Measurements from ENCODE around the gene NEUROG1.
A peak's percentile ranks its signal among the peaks of the same experiment; 100 is the strongest.
"Not testable (repeated sequence)": the region's sequence is repeated elsewhere in the genome, so short reads cannot be mapped to it uniquely, and the experiment has no call there.

NEUROG1 gene

GRCh38 chr5:135502836-135503520 is 32.8 kb downstream of the NEUROG1 start:
- no peak for ATAC-seq (ENCODE audit: low read depth)
- Histone ChIP-seq H3K4me1 (ENCODE audit: insufficient read depth, poor library complexity, severe bottlenecking) (peaks cover 29% of the 10 kb centered on the region), H3K36me3 (ENCODE audit: low read depth) (no peaks in the 10 kb centered on the region), H3K27me3 (ENCODE audit: insufficient read depth, poor library complexity, severe bottlenecking) (no peaks in the 10 kb centered on the region), H3K27ac (ENCODE audit: poor library complexity, severe bottlenecking) (no peak overlapping the region), H3K4me3 (ENCODE audit: severe bottlenecking) (no peak overlapping the region), H3K9me3 (ENCODE audit: severe bottlenecking) (no peaks in the 10 kb centered on the region)
- TF ChIP-seq, protein P1, sequence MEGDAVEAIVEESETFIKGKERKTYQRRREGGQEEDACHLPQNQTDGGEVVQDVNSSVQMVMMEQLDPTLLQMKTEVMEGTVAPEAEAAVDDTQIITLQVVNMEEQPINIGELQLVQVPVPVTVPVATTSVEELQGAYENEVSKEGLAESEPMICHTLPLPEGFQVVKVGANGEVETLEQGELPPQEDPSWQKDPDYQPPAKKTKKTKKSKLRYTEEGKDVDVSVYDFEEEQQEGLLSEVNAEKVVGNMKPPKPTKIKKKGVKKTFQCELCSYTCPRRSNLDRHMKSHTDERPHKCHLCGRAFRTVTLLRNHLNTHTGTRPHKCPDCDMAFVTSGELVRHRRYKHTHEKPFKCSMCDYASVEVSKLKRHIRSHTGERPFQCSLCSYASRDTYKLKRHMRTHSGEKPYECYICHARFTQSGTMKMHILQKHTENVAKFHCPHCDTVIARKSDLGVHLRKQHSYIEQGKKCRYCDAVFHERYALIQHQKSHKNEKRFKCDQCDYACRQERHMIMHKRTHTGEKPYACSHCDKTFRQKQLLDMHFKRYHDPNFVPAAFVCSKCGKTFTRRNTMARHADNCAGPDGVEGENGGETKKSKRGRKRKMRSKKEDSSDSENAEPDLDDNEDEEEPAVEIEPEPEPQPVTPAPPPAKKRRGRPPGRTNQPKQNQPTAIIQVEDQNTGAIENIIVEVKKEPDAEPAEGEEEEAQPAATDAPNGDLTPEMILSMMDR (IDR thresholded peaks at IDR 0.05; ENCODE audit: poor library complexity, severe bottlenecking), result no peak
- peak; percentile 6 for DNase-seq (ENCODE audit: low spot score)

- no peak overlapping the region for H3K27ac ChIP-seq (ENCODE audit: poor library complexity, severe bottlenecking)
- no peaks in the 10 kb centered on the region for H3K9me3 ChIP-seq (ENCODE audit: severe bottlenecking)
- H3K4me1 ChIP-seq (ENCODE audit: insufficient read depth, poor library complexity, severe bottlenecking), result peaks cover 33% of the 10 kb centered on the region
- TF ChIP-seq, protein P1 (IDR thresholded peaks at IDR 0.05; ENCODE audit: poor library complexity, severe bottlenecking), result no peak
- H3K36me3 ChIP-seq (ENCODE audit: low read depth), result no peaks in the 10 kb centered on the region
- DNase-seq (ENCODE audit: low spot score) (peak; percentile 3), ATAC-seq (ENCODE audit: low read depth) (no peak)
- H3K27me3 ChIP-seq (ENCODE audit: insufficient read depth, poor library complexity, severe bottlenecking), result no peaks in the 10 kb centered on the region
- H3K4me3 ChIP-seq (ENCODE audit: severe bottlenecking), result no peak overlapping the region
These were observed 33.8 kb downstream of the NEUROG1 start for GRCh38 chr5:135501965-135502364.

DNA sequence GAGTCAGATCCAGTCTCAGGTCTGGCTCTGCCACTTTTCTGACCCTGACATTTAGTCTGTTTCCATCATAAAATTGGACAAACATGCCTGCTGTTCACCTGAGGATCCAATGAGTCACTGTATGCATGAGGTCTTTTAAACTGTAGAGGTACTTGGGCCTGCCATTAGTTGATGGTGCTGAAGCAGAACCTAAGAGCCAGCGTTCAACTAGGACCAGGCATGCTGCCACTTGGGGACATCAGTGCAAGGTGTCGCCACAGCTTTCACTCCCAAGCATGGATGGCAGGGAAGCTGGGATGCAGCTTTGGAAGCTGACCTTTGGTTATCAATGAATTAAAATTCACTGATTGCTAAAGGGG is 37.1 kb downstream of the NEUROG1 start:
- TF ChIP-seq, protein P1 (IDR thresholded peaks at IDR 0.05; ENCODE audit: poor library complexity, severe bottlenecking), result no peak
- H3K27ac ChIP-seq (ENCODE audit: poor library complexity, severe bottlenecking), result no peak overlapping the region
- H3K27me3 ChIP-seq (ENCODE audit: insufficient read depth, poor library complexity, severe bottlenecking), result no peaks in the 10 kb centered on the region
- H3K36me3 ChIP-seq (ENCODE audit: low read depth), result no peaks in the 10 kb centered on the region
- no peak overlapping the region for H3K4me3 ChIP-seq (ENCODE audit: severe bottlenecking)
- DNase-seq (ENCODE audit: low spot score), result peak; percentile 7
- no peak for ATAC-seq (ENCODE audit: low read depth)
- no peaks in the 10 kb centered on the region for H3K9me3 ChIP-seq (ENCODE audit: severe bottlenecking)
- peaks cover 27% of the 10 kb centered on the region for H3K4me1 ChIP-seq (ENCODE audit: insufficient read depth, poor library complexity, severe bottlenecking)

DNA sequence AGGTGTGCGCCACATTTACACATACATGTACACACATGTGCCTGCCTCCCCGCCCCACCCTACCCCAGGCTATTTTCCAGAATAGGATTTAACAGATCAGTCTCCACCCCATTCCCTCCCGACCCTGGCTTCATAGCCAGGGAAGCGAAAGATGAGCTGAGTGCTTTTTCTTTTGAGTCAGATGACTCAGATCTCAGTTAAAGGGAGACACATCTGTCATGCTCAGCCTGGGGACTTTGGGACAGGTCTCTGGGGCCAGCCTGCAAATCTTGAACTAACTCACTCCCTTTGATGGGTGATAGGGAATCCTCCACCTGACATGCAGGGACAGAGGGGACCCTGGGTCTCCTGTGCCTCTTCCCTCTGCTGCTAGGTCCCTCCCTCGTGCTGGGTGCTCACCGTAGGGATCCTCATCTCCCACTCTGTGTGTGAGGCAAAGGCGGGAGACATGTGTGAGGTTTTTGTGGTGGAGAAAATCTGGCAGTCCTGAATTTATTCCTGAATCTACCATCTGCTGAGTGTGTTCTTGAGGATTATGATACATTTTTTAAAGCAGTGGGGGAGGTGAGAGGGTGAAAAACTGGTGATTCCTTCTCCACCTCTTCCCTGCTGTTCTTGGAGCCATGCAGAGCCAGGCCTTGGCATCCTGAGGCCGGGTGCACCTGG is 37.7 kb downstream of the NEUROG1 start:
- H3K9me3 ChIP-seq (ENCODE audit: severe bottlenecking), result no peaks in the 10 kb centered on the region
- peak; percentile 27 for DNase-seq (ENCODE audit: low spot score)
- H3K4me3 ChIP-seq (ENCODE audit: severe bottlenecking), result no peak overlapping the region
- no peaks in the 10 kb centered on the region for H3K36me3 ChIP-seq (ENCODE audit: low read depth)
- H3K27me3 ChIP-seq (ENCODE audit: insufficient read depth, poor library complexity, severe bottlenecking), result no peaks in the 10 kb centered on the region
- H3K4me1 ChIP-seq (ENCODE audit: insufficient read depth, poor library complexity, severe bottlenecking), result peaks cover 32% of the 10 kb centered on the region
- peak; percentile 43 for ATAC-seq (ENCODE audit: low read depth)
- H3K27ac ChIP-seq (ENCODE audit: poor library complexity, severe bottlenecking), result no peak overlapping the region
- TF ChIP-seq, protein P1 (IDR thresholded peaks at IDR 0.05; ENCODE audit: poor library complexity, severe bottlenecking), result no peak

DNA sequence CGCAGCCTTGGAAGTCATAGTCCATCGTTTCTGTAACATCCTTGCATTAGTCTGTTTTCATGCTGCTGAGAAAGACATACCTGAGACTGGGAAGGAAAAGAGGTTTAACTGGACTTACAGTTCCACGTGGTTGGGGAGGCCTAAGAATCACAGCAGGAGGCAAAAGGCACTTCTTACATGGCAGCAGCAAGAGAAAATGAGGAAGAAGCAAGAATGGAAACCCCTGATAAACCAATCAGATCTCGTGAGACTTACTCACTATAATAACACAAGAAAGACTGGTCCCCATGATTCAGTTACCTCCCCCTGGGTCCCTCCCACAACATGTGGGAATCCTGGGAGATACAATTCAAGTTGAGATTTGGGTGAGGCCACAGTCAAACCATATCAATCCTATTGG is 40.2 kb downstream of the NEUROG1 start:
- peaks cover 53% of the 10 kb centered on the region for H3K4me1 ChIP-seq (ENCODE audit: insufficient read depth, poor library complexity, severe bottlenecking)
- H3K27me3 ChIP-seq (ENCODE audit: insufficient read depth, poor library complexity, severe bottlenecking); H3K27ac ChIP-seq (ENCODE audit: poor library complexity, severe bottlenecking); ATAC-seq (ENCODE audit: low read depth); H3K9me3 ChIP-seq (ENCODE audit: severe bottlenecking); H3K4me3 ChIP-seq (ENCODE audit: severe bottlenecking); DNase-seq (ENCODE audit: low spot score); H3K36me3 ChIP-seq (ENCODE audit: low read depth): not testable (repeated sequence)

Data from RWPE2 (cell line).